Endothelial cell of umbilical vein (primary cell): ENCODE data around the gene ESPNL. TPM values are rescaled to one million over a fixed set of nuclear protein-coding genes. Genes with fewer than 3 reads are reported as not detected.

Experiments used
- BruUV-seq: library from RNA; stranded (reverse); fragments of 400-500 nt; replicated peaks from 2 replicates; lab custom pipeline; 2021; lab: Mats Ljungman, UMichigan
- CTCF ChIA-PET: fragments of 300-600, 350-600 bp; sonication (Branson Sonifier 250); formaldehyde crosslinking; loops from one replicate; lab custom pipeline; 2021; ENCODE audit warnings: antibody characterized with exemption, inconsistent platforms; lab: Charles Lee
- POLR2A ChIA-PET: fragments of 300-600, 350-600 bp; sonication (Branson Sonifier 250); formaldehyde crosslinking; loops from one replicate; lab custom pipeline; 2021; ENCODE audit warnings: antibody characterized with exemption, inconsistent platforms; lab: Charles Lee
- DNase-seq: peaks from one replicate; pipeline ENCODE4 v3.0.0-alpha.2; 2011; ENCODE audit warnings: low read depth, low spot score
- FAIRE-seq: peaks from 2 replicates; lab custom pipeline; 2011; peaks lifted over from hg19 to GRCh38; lab: Jason Lieb, UNC
- H2AFZ ChIP-seq: 2 replicates; pipeline ENCODE4 v1.6.0; 2012; ENCODE audit warnings: low read depth, low read length, control low read depth, inconsistent platforms
- H3K27ac ChIP-seq: 2 replicates; pipeline ENCODE4 v1.5.1; 2011; ENCODE audit warnings: low read depth, mild to moderate bottlenecking, control low read depth, low read length, moderate library complexity; ENCODE audit not compliant: insufficient read depth
- H3K27me3 ChIP-seq, 2 experiments: 2 replicates each; pipeline versions ENCODE4 v1.6.0 to v1.6.1; 2011; ENCODE audit warnings: low read length in 2 of 2, mixed read lengths in 1 of 2; ENCODE audit not compliant: control insufficient read depth in 2 of 2, insufficient read depth in 2 of 2
- H3K36me3 ChIP-seq, 2 experiments: 2 replicates in 1 of 2; 3 replicates in 1 of 2; pipeline ENCODE4 v1.5.1; 2011; ENCODE audit warnings: low read length in 2 of 2, mild to moderate bottlenecking in 1 of 2, moderate library complexity in 1 of 2; ENCODE audit not compliant: control insufficient read depth in 2 of 2, insufficient read depth in 2 of 2; ENCODE audit errors: extremely low read depth in 1 of 2
- H3K4me1 ChIP-seq: 3 replicates; pipeline ENCODE4 v1.5.1; 2011; ENCODE audit warnings: mild to moderate bottlenecking, low read length; ENCODE audit not compliant: control insufficient read depth, insufficient read depth; ENCODE audit errors: extremely low read depth
- H3K4me2 ChIP-seq: 2 replicates; pipeline ENCODE4 v1.6.1; 2011; ENCODE audit warnings: low read length, control low read depth, mixed read lengths; ENCODE audit not compliant: insufficient read depth
- H3K4me3 ChIP-seq, 3 experiments: fragments of 200-600 bp in 1 of 3; sonication (generic), shearing (Covaris generic) in 1 of 3; replicated peaks in 1 of 3; 2 replicates each; pipeline ENCODE4 v1.5.1; 2011 to 2016; ENCODE audit warnings: control low read depth in 3 of 3, low read length in 3 of 3, mild to moderate bottlenecking in 2 of 3, inconsistent platforms in 1 of 3, low read depth in 1 of 3, moderate library complexity in 1 of 3; ENCODE audit not compliant: insufficient read depth in 1 of 3
- H3K79me2 ChIP-seq: 2 replicates; pipeline ENCODE4 v1.6.0; 2012; ENCODE audit warnings: low read length, inconsistent platforms; ENCODE audit not compliant: control insufficient read depth, insufficient read depth
- H3K9ac ChIP-seq: replicated peaks from 2 replicates; pipeline ENCODE3; 2011; ENCODE audit warnings: low read length, control low read depth; ENCODE audit not compliant: insufficient read depth; ENCODE audit errors: extremely low read depth
- H3K9me1 ChIP-seq: replicated peaks from 3 replicates; pipeline ENCODE4 v1.6.0; 2011; ENCODE audit warnings: mild to moderate bottlenecking, low read length; ENCODE audit not compliant: control insufficient read depth, insufficient read depth; ENCODE audit errors: extremely low read depth
- H3K9me3 ChIP-seq: replicated peaks from 2 replicates; pipeline ENCODE4 v1.5.1; 2012; ENCODE audit warnings: low read length, inconsistent platforms; ENCODE audit not compliant: control insufficient read depth, insufficient read depth
- H4K20me1 ChIP-seq: replicated peaks from 2 replicates; pipeline ENCODE3; 2011; ENCODE audit warnings: mild to moderate bottlenecking, low read length; ENCODE audit not compliant: control insufficient read depth, insufficient read depth; ENCODE audit errors: extremely low read depth
- CTCF ChIP-seq, 2 donors: IDR thresholded peaks; 1 replicate in 1 of 2; 2 replicates in 1 of 2; pipeline ENCODE4 v1.5.1; 2011; ENCODE audit warnings: low read length in 2 of 2, mild to moderate bottlenecking in 2 of 2, moderate library complexity in 2 of 2, control low read depth in 1 of 2, inconsistent platforms in 1 of 2, low read depth in 1 of 2; ENCODE audit not compliant: insufficient read depth in 1 of 2; ENCODE audit errors: extremely low read depth in 1 of 2
- EZH2 ChIP-seq: IDR thresholded peaks from 2 replicates; pipeline ENCODE4 v1.6.1; 2012; ENCODE audit warnings: borderline replicate concordance, low read depth, mild to moderate bottlenecking, moderate library complexity, low read length, inconsistent platforms; ENCODE audit not compliant: severe bottlenecking
- FOS ChIP-seq: IDR thresholded peaks from 2 replicates; pipeline ENCODE4 v1.6.1; 2011; ENCODE audit warnings: mild to moderate bottlenecking, low read length, moderate library complexity, borderline replicate concordance; ENCODE audit not compliant: insufficient read depth
- GATA2 ChIP-seq: IDR thresholded peaks from 2 replicates; pipeline ENCODE4 v1.7.0; 2011; ENCODE audit warnings: low read depth, mild to moderate bottlenecking, moderate library complexity, mixed read lengths, low read length; ENCODE audit not compliant: insufficient read length, insufficient read depth
- JUN ChIP-seq: IDR thresholded peaks from 2 replicates; pipeline ENCODE4 v1.6.1; 2011; ENCODE audit warnings: borderline replicate concordance, low read depth; ENCODE audit not compliant: insufficient read length, insufficient read depth
- MAX ChIP-seq: IDR thresholded peaks from 2 replicates; pipeline ENCODE4 v1.6.1; 2011; ENCODE audit not compliant: insufficient read depth, insufficient read length
- MYC ChIP-seq: IDR thresholded peaks from one replicate; pipeline ENCODE4 v1.6.1; 2011; ENCODE audit warnings: mild to moderate bottlenecking, low read depth, low read length
- POLR2A ChIP-seq: IDR thresholded peaks from 2 replicates; pipeline ENCODE4 v1.6.1; 2012; ENCODE audit warnings: low read depth, mild to moderate bottlenecking, control low read depth, low read length
- POLR2AphosphoS5 ChIP-seq: IDR thresholded peaks from 2 replicates; pipeline ENCODE4 v1.6.1; 2012; ENCODE audit warnings: low read depth, mild to moderate bottlenecking, control low read depth, low read length, moderate library complexity; ENCODE audit not compliant: insufficient read depth
- dilution Hi-C: fragments of 300-500 bp; cut with MboI; formaldehyde crosslinking; loops from one replicate; pipeline ENCODE4 v1.15.0; 2019; ENCODE audit warnings: low sequenced_read_pairs; ENCODE audit not compliant: extremely low pct_ligation_motif_present
- intact Hi-C: fragments of 100-400 bp; cut with micrococcal nuclease; formaldehyde crosslinking; loops from one replicate; pipeline ENCODE4 v1.10.0; 2022
- polyA plus RNA-seq, 4 experiments: library from polyadenylated mRNA; depleted of rRNA in 3 of 4; stranded (reverse) in 3 of 4; unstranded in 1 of 4; fragments of >200 nt; gene quantifications; 2 replicates each; pipeline versions ENCODE4 v1.2.1 to v1.2.3, GENCODE V29; 2011 to 2012; ENCODE audit warnings: missing spikeins in 1 of 4
- total RNA-seq: library from RNA; stranded (reverse); gene quantifications from 2 replicates; pipeline ENCODE4 v1.2.3, GENCODE V29; 2021

ESPNL gene
- total and polyA plus RNA-seq, 2 donors (not counting 3 experiments of a cell fraction or from before 2014, with no cell fraction given): not detected

GRCh38 chr2:238125127-238125885 is 25.2 kb downstream of the ESPNL start:
- BruUV-seq: no TSS peak
- no peak overlapping the region for H2AFZ ChIP-seq
- no peaks in the 10 kb centered on the region for H4K20me1 ChIP-seq
- no peaks in the 10 kb centered on the region for H3K9me1 ChIP-seq
- no peaks in the 10 kb centered on the region for H3K4me1 ChIP-seq
- no peak overlapping the region for H3K27ac ChIP-seq
- no peaks in the 10 kb centered on the region for H3K36me3 ChIP-seq
- no peaks in the 10 kb centered on the region for H3K79me2 ChIP-seq
- no peak overlapping the region for H3K9ac ChIP-seq
- H3K4me2 ChIP-seq: no peak overlapping the region
- ChIA-PET POLR2A (no interaction called here), CTCF (no interaction called here)
- TF ChIP-seq EZH2 (no peak), MYC (no peak), CTCF (IDR thresholded peaks at IDR 0.05; ENCODE audit: extremely low read depth in 1 of 2, insufficient read depth in 1 of 2, low read depth in 1 of 2, low read length in 2 of 2) (no peak), MAX (no peak), GATA2 (no peak), FOS (no peak), POLR2AphosphoS5 (no peak), POLR2A (no peak), JUN (no peak)
- FAIRE-seq (no peak), DNase-seq (no peak)
- no peaks in the 10 kb centered on the region for H3K9me3 ChIP-seq
- intact Hi-C loops: no loop called here
- dilution Hi-C loops: no loop called here
- H3K4me3 ChIP-seq: no peak overlapping the region
- peaks cover 0 to 2% of the 10 kb centered on the region in 2 experiments for H3K27me3 ChIP-seq
